ENCODE data around the gene MAB21L4.

GRCh38 chr2:240919161-240919781 lies 23.3 kb upstream of the MAB21L4 start:
- TF ChIP-seq CTCF (IDR thresholded peaks at IDR 0.05) = no peak
- TF ChIP-seq POLR2A (IDR thresholded peaks at IDR 0.05) = no peak
- TF ChIP-seq EP300 (IDR thresholded peaks at IDR 0.05; ENCODE audit: low read depth) = no peak
- no peak for TF ChIP-seq POLR2AphosphoS5 (IDR thresholded peaks at IDR 0.05)

Measured in transverse colon (tissue), 4 donors.